Activated CD4-positive, alpha-beta memory T cell treated with anti-CD3 and anti-CD28 coated beads for 36 hours (primary cell): ENCODE results near the gene FAN1. TPM values are rescaled to one million over a fixed set of nuclear protein-coding genes. Genes with fewer than 3 reads are reported as not detected.
A peak's percentile ranks its signal among the peaks of the same experiment; 100 is the strongest.

Experiments
- CTCF ChIA-PET: fragments of 350-600 bp; sonication (Branson Sonifier 250); formaldehyde crosslinking; loops from one replicate; lab custom pipeline; 2021; ENCODE audit warnings: antibody characterized with exemption, inconsistent platforms; lab: Charles Lee
- POLR2A ChIA-PET: fragments of 350-600 bp; sonication (Branson Sonifier 250); formaldehyde crosslinking; loops from one replicate; lab custom pipeline; 2021; ENCODE audit warnings: antibody characterized with exemption; lab: Charles Lee
- DNase-seq: peaks from one replicate; pipeline ENCODE4 v3.0.0-alpha.2; 2020
- H3K27ac Mint-ChIP-seq: one replicate; pipeline ENCODE4 v1.8.0; 2021; ENCODE audit warnings: mixed read lengths
- H3K27me3 Mint-ChIP-seq: one replicate; pipeline ENCODE4 v1.8.0; 2021; ENCODE audit warnings: mixed read lengths
- H3K36me3 Mint-ChIP-seq: one replicate; pipeline ENCODE4 v1.8.0; 2021; ENCODE audit warnings: mixed read lengths
- H3K4me1 Mint-ChIP-seq: one replicate; pipeline ENCODE4 v1.8.0; 2021; ENCODE audit warnings: low read depth, mixed read lengths
- H3K4me3 Mint-ChIP-seq: one replicate; pipeline ENCODE4 v1.8.0; 2021; ENCODE audit warnings: mild to moderate bottlenecking, mixed read lengths
- H3K9me3 Mint-ChIP-seq: one replicate; pipeline ENCODE4 v1.8.0; 2021; ENCODE audit warnings: mixed read lengths
- intact Hi-C: fragments of 100-400 bp; cut with micrococcal nuclease; formaldehyde crosslinking; loops from one replicate; pipeline ENCODE4 v1.15.1; 2023
- total RNA-seq, 2 experiments: library from RNA; stranded (reverse); gene quantifications; one replicate each; pipeline ENCODE4 v1.2.3, GENCODE V29; 2021

FAN1 gene
- total RNA-seq, 2 experiments from 2014 or later = 12.6 to 15.0 TPM

GRCh38 chr15:30992249-30992864 is 88.6 kb downstream of the FAN1 start:
- Mint-ChIP-seq H3K9me3 (no peaks in the 10 kb centered on the region), H3K4me3 (peak overlapping the region; percentile 77), H3K36me3 (no peaks in the 10 kb centered on the region), H3K4me1 (peaks cover 22% of the 10 kb centered on the region), H3K27ac (peak overlapping the region; percentile 35), H3K27me3 (no peaks in the 10 kb centered on the region)
- ChIA-PET POLR2A (interaction anchor here (0.7 kb wide), 1 partner anchor 366 kb away, joined by 4 read pairs; the partner anchor contains the start of gene ARHGAP11B), CTCF (interaction anchor here (0.6 to 0.9 kb wide), 3 partner anchors 40 to 137 kb away, joined by 3 read pairs; no protein-coding TSS in a partner anchor)
- no peak for DNase-seq
- intact Hi-C loops = loop anchor here (5.0 to 10.0 kb wide), 7 partner anchors 88 to 492 kb away; partner anchors contain the start of genes FAN1 and KLF13

Other genes with a start within 250 kb of the FAN1 start
- 10 to 100 TPM; 10.8 to 12.5 TPM for gene MTMR10, start 87.7 kb downstream of the FAN1 start, total RNA-seq
- not detected for gene TRPM1, start 197.8 kb downstream of the FAN1 start, total RNA-seq